Endothelial cell of umbilical vein (primary cell): ENCODE measurements around the gene SIGLEC15. TPM values are rescaled to one million over a fixed set of nuclear protein-coding genes. Genes with fewer than 3 reads are reported as not detected.

ENCODE experiments used
- BruUV-seq: library from RNA; stranded (reverse); fragments of 400-500 nt; replicated peaks from 2 replicates; lab custom pipeline; 2021; lab: Mats Ljungman, UMichigan
- CTCF ChIA-PET: fragments of 300-600, 350-600 bp; sonication (Branson Sonifier 250); formaldehyde crosslinking; loops from one replicate; lab custom pipeline; 2021; ENCODE audit warnings: antibody characterized with exemption, inconsistent platforms; lab: Charles Lee
- POLR2A ChIA-PET: fragments of 300-600, 350-600 bp; sonication (Branson Sonifier 250); formaldehyde crosslinking; loops from one replicate; lab custom pipeline; 2021; ENCODE audit warnings: antibody characterized with exemption, inconsistent platforms; lab: Charles Lee
- DNase-seq: peaks from one replicate; pipeline ENCODE4 v3.0.0-alpha.2; 2011; ENCODE audit warnings: low read depth, low spot score
- FAIRE-seq: peaks from 2 replicates; lab custom pipeline; 2011; peaks lifted over from hg19 to GRCh38; lab: Jason Lieb, UNC
- H2AFZ ChIP-seq: 2 replicates; pipeline ENCODE4 v1.6.0; 2012; ENCODE audit warnings: low read depth, low read length, control low read depth, inconsistent platforms
- H3K27ac ChIP-seq: 2 replicates; pipeline ENCODE4 v1.5.1; 2011; ENCODE audit warnings: low read depth, mild to moderate bottlenecking, control low read depth, low read length, moderate library complexity; ENCODE audit not compliant: insufficient read depth
- H3K27me3 ChIP-seq, 2 experiments: 2 replicates each; pipeline versions ENCODE4 v1.6.0 to v1.6.1; 2011; ENCODE audit warnings: low read length in 2 of 2, mixed read lengths in 1 of 2; ENCODE audit not compliant: control insufficient read depth in 2 of 2, insufficient read depth in 2 of 2
- H3K36me3 ChIP-seq, 2 experiments: 2 replicates in 1 of 2; 3 replicates in 1 of 2; pipeline ENCODE4 v1.5.1; 2011; ENCODE audit warnings: low read length in 2 of 2, mild to moderate bottlenecking in 1 of 2, moderate library complexity in 1 of 2; ENCODE audit not compliant: control insufficient read depth in 2 of 2, insufficient read depth in 2 of 2; ENCODE audit errors: extremely low read depth in 1 of 2
- H3K4me1 ChIP-seq: 3 replicates; pipeline ENCODE4 v1.5.1; 2011; ENCODE audit warnings: mild to moderate bottlenecking, low read length; ENCODE audit not compliant: control insufficient read depth, insufficient read depth; ENCODE audit errors: extremely low read depth
- H3K4me2 ChIP-seq: 2 replicates; pipeline ENCODE4 v1.6.1; 2011; ENCODE audit warnings: low read length, control low read depth, mixed read lengths; ENCODE audit not compliant: insufficient read depth
- H3K4me3 ChIP-seq, 3 experiments: fragments of 200-600 bp in 1 of 3; sonication (generic), shearing (Covaris generic) in 1 of 3; replicated peaks in 1 of 3; 2 replicates each; pipeline ENCODE4 v1.5.1; 2011 to 2016; ENCODE audit warnings: control low read depth in 3 of 3, low read length in 3 of 3, mild to moderate bottlenecking in 2 of 3, inconsistent platforms in 1 of 3, low read depth in 1 of 3, moderate library complexity in 1 of 3; ENCODE audit not compliant: insufficient read depth in 1 of 3
- H3K79me2 ChIP-seq: 2 replicates; pipeline ENCODE4 v1.6.0; 2012; ENCODE audit warnings: low read length, inconsistent platforms; ENCODE audit not compliant: control insufficient read depth, insufficient read depth
- H3K9ac ChIP-seq: replicated peaks from 2 replicates; pipeline ENCODE3; 2011; ENCODE audit warnings: low read length, control low read depth; ENCODE audit not compliant: insufficient read depth; ENCODE audit errors: extremely low read depth
- H3K9me1 ChIP-seq: replicated peaks from 3 replicates; pipeline ENCODE4 v1.6.0; 2011; ENCODE audit warnings: mild to moderate bottlenecking, low read length; ENCODE audit not compliant: control insufficient read depth, insufficient read depth; ENCODE audit errors: extremely low read depth
- H3K9me3 ChIP-seq: replicated peaks from 2 replicates; pipeline ENCODE4 v1.5.1; 2012; ENCODE audit warnings: low read length, inconsistent platforms; ENCODE audit not compliant: control insufficient read depth, insufficient read depth
- H4K20me1 ChIP-seq: replicated peaks from 2 replicates; pipeline ENCODE3; 2011; ENCODE audit warnings: mild to moderate bottlenecking, low read length; ENCODE audit not compliant: control insufficient read depth, insufficient read depth; ENCODE audit errors: extremely low read depth
- CTCF ChIP-seq, 2 donors: IDR thresholded peaks; 1 replicate in 1 of 2; 2 replicates in 1 of 2; pipeline ENCODE4 v1.5.1; 2011; ENCODE audit warnings: low read length in 2 of 2, mild to moderate bottlenecking in 2 of 2, moderate library complexity in 2 of 2, control low read depth in 1 of 2, inconsistent platforms in 1 of 2, low read depth in 1 of 2; ENCODE audit not compliant: insufficient read depth in 1 of 2; ENCODE audit errors: extremely low read depth in 1 of 2
- FOS ChIP-seq: IDR thresholded peaks from 2 replicates; pipeline ENCODE4 v1.6.1; 2011; ENCODE audit warnings: mild to moderate bottlenecking, low read length, moderate library complexity, borderline replicate concordance; ENCODE audit not compliant: insufficient read depth
- JUN ChIP-seq: IDR thresholded peaks from 2 replicates; pipeline ENCODE4 v1.6.1; 2011; ENCODE audit warnings: borderline replicate concordance, low read depth; ENCODE audit not compliant: insufficient read length, insufficient read depth
- MAX ChIP-seq: IDR thresholded peaks from 2 replicates; pipeline ENCODE4 v1.6.1; 2011; ENCODE audit not compliant: insufficient read depth, insufficient read length
- MYC ChIP-seq: IDR thresholded peaks from one replicate; pipeline ENCODE4 v1.6.1; 2011; ENCODE audit warnings: mild to moderate bottlenecking, low read depth, low read length
- POLR2A ChIP-seq: IDR thresholded peaks from 2 replicates; pipeline ENCODE4 v1.6.1; 2012; ENCODE audit warnings: low read depth, mild to moderate bottlenecking, control low read depth, low read length
- POLR2AphosphoS5 ChIP-seq: IDR thresholded peaks from 2 replicates; pipeline ENCODE4 v1.6.1; 2012; ENCODE audit warnings: low read depth, mild to moderate bottlenecking, control low read depth, low read length, moderate library complexity; ENCODE audit not compliant: insufficient read depth
- dilution Hi-C: fragments of 300-500 bp; cut with MboI; formaldehyde crosslinking; loops from one replicate; pipeline ENCODE4 v1.15.0; 2019; ENCODE audit warnings: low sequenced_read_pairs; ENCODE audit not compliant: extremely low pct_ligation_motif_present
- intact Hi-C: fragments of 100-400 bp; cut with micrococcal nuclease; formaldehyde crosslinking; loops from one replicate; pipeline ENCODE4 v1.10.0; 2022
- polyA plus RNA-seq, 4 experiments: library from polyadenylated mRNA; depleted of rRNA in 3 of 4; stranded (reverse) in 3 of 4; unstranded in 1 of 4; fragments of >200 nt; gene quantifications; 2 replicates each; pipeline versions ENCODE4 v1.2.1 to v1.2.3, GENCODE V29; 2011 to 2012; ENCODE audit warnings: missing spikeins in 1 of 4
- total RNA-seq: library from RNA; stranded (reverse); gene quantifications from 2 replicates; pipeline ENCODE4 v1.2.3, GENCODE V29; 2021

The SIGLEC15 gene
- total and polyA plus RNA-seq, 2 donors (not counting 3 experiments of a cell fraction or from before 2014, with no cell fraction given) = not detected

DNA sequence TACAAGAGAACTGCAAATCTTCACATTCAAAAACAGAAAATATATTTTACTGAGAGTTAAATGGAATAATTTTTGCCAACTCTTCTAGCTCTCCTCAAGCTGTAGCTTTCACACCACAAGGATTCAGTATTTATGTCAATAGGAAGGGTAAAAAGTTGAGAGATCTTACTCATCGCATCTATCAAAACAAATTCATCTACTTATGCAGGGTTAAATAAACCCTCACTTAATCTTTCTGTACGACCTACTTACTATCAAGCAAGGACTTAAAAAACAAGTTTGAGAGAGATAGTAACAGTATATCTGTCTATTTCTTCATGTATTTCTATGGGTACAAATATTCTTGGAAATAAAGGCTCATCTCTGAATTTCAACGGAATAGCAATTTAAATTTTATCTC is 35.5 kb downstream of the SIGLEC15 start:
- BruUV-seq = no TSS peak

GRCh38 chr18:45861926-45862325 is 36.5 kb downstream of the SIGLEC15 start:
- no peak for TF ChIP-seq MAX
- no peak for TF ChIP-seq CTCF (IDR thresholded peaks at IDR 0.05; ENCODE audit: extremely low read depth in 1 of 2, insufficient read depth in 1 of 2, low read depth in 1 of 2, low read length in 2 of 2)
- no peak for TF ChIP-seq MYC
- no peak for TF ChIP-seq POLR2A
- TF ChIP-seq JUN = no peak
- TF ChIP-seq FOS = no peak
- FAIRE-seq (no peak), DNase-seq (no peak)
- H3K36me3 ChIP-seq = peaks cover 14 to 18% of the 10 kb centered on the region in 2 experiments
- ChIA-PET CTCF (interaction anchor here (11.5 kb wide), 1 partner anchor 17 kb away, joined by 86 read pairs; no protein-coding TSS in a partner anchor), POLR2A (no interaction called here)
- intact Hi-C loops = no loop called here
- H4K20me1 ChIP-seq = no peaks in the 10 kb centered on the region
- dilution Hi-C loops = no loop called here
- H3K9me3 ChIP-seq = no peaks in the 10 kb centered on the region
- H3K79me2 ChIP-seq = no peaks in the 10 kb centered on the region
- H3K4me2 ChIP-seq = no peak overlapping the region
- H3K9ac ChIP-seq = no peak overlapping the region
- no TSS peak for BruUV-seq
- no peaks in the 10 kb centered on the region for H3K4me1 ChIP-seq
- H2AFZ ChIP-seq = no peak overlapping the region
- H3K9me1 ChIP-seq = no peaks in the 10 kb centered on the region
- H3K4me3 ChIP-seq = no peak overlapping the region
- H3K27me3 ChIP-seq = no peaks in the 10 kb centered on the region
- no peak overlapping the region for H3K27ac ChIP-seq

More for the DNA sequence above, 35.5 kb downstream of the SIGLEC15 start:
- no peaks in the 10 kb centered on the region for H4K20me1 ChIP-seq
- H3K36me3 ChIP-seq = peaks cover 8 to 14% of the 10 kb centered on the region in 2 experiments
- no peak for TF ChIP-seq JUN
- no peak for TF ChIP-seq POLR2A
- TF ChIP-seq MAX = no peak
- TF ChIP-seq POLR2AphosphoS5 = no peak
- no peaks in the 10 kb centered on the region for H3K27me3 ChIP-seq
- H3K4me1 ChIP-seq = no peaks in the 10 kb centered on the region
- ChIA-PET POLR2A (interaction anchor here (0.6 kb wide), 1 partner anchor 236 kb away, joined by 3 read pairs; no protein-coding TSS in a partner anchor), CTCF (interaction anchor here (1.4 to 11.5 kb wide), 2 partner anchors 18 to 213 kb away, joined by 4 to 86 read pairs; no protein-coding TSS in a partner anchor)
- no peak overlapping the region for H2AFZ ChIP-seq
- FAIRE-seq = no peak
- H3K9me1 ChIP-seq = no peaks in the 10 kb centered on the region
- H3K79me2 ChIP-seq = no peaks in the 10 kb centered on the region
- DNase-seq = no peak
- H3K4me3 ChIP-seq = no peak overlapping the region
- H3K9me3 ChIP-seq = no peaks in the 10 kb centered on the region
- no peak overlapping the region for H3K9ac ChIP-seq
- no peak overlapping the region for H3K4me2 ChIP-seq
- dilution Hi-C loops = no loop called here
- no peak overlapping the region for H3K27ac ChIP-seq
- intact Hi-C loops = no loop called here
